Measurements from ENCODE around the gene FRAT2. TPM values are rescaled to one million over a fixed set of nuclear protein-coding genes. Genes with fewer than 3 reads are reported as not detected.

Gene FRAT2, protein sequence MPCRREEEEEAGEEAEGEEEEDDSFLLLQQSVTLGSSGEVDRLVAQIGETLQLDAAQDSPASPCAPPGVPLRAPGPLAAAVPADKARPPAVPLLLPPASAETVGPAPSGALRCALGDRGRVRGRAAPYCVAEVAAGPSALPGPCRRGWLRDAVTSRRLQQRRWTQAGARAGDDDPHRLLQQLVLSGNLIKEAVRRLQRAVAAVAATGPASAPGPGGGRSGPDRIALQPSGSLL
- 10 to 100 TPM in 3 of 4 donors, 1 to 10 TPM in 1; 8.4 to 32.9 (median 14.2) TPM for total RNA-seq

DNA sequence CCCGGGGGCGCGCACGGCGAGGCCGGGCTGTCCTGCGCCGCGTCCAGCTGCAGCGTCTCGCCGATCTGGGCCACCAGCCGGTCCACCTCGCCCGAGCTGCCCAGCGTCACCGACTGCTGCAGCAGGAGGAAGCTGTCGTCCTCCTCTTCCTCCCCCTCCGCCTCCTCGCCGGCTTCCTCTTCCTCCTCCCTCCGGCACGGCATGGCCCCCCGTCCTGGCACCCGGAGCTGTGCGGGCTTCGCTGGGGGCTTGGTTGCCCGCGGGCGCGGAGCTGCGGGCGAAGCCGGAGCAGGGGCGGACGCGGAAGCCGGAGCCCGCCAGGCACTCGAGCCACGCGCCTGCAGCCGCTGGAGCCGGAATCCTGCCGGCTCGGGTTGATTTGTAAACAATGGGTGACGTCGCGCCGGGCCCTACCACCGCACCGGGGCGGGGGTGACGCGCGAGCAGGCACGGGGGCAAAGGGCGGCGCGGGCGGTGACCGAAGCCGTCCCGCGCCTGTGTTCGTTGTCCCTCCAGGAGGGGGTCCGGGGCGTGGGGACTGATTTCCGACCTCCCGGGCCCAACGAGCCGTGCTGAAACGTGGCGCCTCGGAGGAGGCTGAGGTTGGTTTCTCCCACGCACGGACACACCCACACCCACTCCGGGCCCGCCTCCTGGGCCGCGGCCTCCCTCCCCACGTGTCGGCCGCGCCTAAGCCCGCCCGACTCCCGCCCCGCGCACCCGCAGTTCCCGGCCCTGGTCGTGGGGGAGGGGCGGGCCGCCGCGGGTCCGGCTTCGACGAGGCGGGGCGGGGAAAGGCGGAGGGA is at the start of gene FRAT2:
FRAT2 (minus strand) TSS at position 360 of the 806 bp plus-strand sequence; CDS start at position 203, 157 bp downstream.
- ATAC-seq (ENCODE audit: low FRiP score) (peak; percentile 94), DNase-seq (ENCODE audit: low spot score) (peak; percentile 70)
- no peak for TF ChIP-seq CTCF (IDR thresholded peaks at IDR 0.05)

- ATAC-seq (ENCODE audit: low FRiP score) (no peak), DNase-seq (ENCODE audit: low spot score) (no peak)
- TF ChIP-seq CTCF (IDR thresholded peaks at IDR 0.05), result no peak
Measured at GRCh38 chr10:97384156-97384555, 49.6 kb upstream of the FRAT2 start.

DNA sequence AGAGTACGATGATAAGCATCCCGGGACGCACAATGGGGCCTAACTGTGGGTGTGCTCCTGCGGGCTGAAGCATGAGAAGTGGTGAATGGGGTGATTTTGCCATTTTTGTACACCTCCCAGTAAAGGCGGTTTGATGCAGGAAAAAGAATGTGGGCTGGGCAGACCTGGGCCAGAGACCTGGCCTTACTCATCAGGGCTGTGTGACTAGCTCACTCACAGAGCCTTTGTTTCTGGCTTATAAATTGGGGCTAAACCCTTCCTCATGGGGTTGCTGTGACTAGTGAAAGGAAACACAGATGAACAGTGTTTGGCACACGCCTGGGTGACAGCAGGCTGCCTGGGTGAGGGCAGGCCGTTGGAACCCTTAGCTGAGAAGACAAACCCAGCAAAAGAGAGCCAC is 48.6 kb upstream of the FRAT2 start:
- ATAC-seq (ENCODE audit: low FRiP score) (no peak), DNase-seq (ENCODE audit: low spot score) (no peak)
- no peak for TF ChIP-seq CTCF (IDR thresholded peaks at IDR 0.05)

DNA sequence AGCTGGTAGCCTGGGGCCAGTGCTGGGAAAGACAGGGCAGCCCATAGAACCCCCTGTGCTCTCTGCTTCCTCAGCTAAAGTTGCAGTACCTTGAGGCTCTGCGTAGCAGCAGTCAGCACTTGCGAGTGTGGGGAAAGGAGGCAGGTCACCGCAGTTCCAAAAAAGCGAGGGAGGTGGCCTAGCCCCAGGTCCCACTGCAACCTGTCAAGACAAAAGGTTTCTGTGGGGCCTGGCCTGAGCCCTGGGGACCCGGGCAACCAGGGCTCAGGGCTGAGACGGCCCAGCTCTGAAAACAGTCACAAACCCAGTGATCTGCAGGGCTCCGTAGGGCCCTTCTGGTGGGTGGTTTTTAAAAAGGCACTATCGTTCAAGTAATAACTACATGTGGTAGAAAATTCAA is 47.1 kb upstream of the FRAT2 start:
- ATAC-seq (ENCODE audit: low FRiP score), result no peak

GRCh38 chr10:97380516-97380915 is 46.0 kb upstream of the FRAT2 start:
- DNase-seq (ENCODE audit: low spot score) (no peak), ATAC-seq (ENCODE audit: low FRiP score) (no peak)
- no peak for TF ChIP-seq CTCF (IDR thresholded peaks at IDR 0.05)

More for the DNA sequence above, 47.1 kb upstream of the FRAT2 start:
- TF ChIP-seq CTCF (IDR thresholded peaks at IDR 0.05), result no peak
- DNase-seq (ENCODE audit: low spot score), result no peak

- DNase-seq (ENCODE audit: low spot score) (no peak), ATAC-seq (ENCODE audit: low FRiP score) (no peak)
- TF ChIP-seq CTCF (IDR thresholded peaks at IDR 0.05), result no peak
Measured at GRCh38 chr10:97378933-97379921, 44.7 kb upstream of the FRAT2 start.

Measured in omental fat pad (tissue), 4 donors.